Fibroblast of lung (primary cell): ENCODE results near the gene CNST.

Experiments used
- EZH2 ChIP-seq: IDR thresholded peaks from 2 replicates; pipeline ENCODE4 v1.5.1; 2012; ENCODE audit warnings: low read length, control low read depth, mild to moderate bottlenecking; ENCODE audit errors: missing control alignments
- TF ChIP-seq, protein P1 (sequence below), 2 donors: IDR thresholded peaks in 1 of 2; conservative IDR thresholded peaks in 1 of 2; 1 replicate in 1 of 2; 2 replicates in 1 of 2; pipeline ENCODE4 v1.5.1; 2011 to 2012; ENCODE audit warnings: low read length in 2 of 2, control low read depth in 1 of 2, inconsistent platforms in 1 of 2, low read depth in 1 of 2, mild to moderate bottlenecking in 1 of 2

DNA sequence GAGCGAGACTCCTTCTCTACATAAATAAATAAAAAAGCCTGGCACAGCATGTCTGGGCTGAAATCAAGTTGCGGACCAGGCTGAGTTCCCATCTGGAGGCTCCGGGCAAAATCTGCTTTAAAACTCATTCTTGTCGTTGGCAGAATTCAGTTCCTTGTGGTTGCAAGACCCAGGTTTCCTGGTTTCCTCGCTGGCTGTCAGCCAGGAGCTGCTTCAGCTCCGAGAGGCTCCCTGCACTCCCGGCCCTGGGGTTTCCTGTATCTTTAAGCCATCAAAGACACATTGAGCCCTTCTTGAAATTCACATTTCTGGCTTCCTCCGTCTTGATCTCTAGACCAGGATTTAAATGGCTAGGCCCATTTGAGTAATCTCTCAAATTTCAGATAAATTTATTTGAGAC is 137.3 kb downstream of the CNST start:
- TF ChIP-seq, protein P1, sequence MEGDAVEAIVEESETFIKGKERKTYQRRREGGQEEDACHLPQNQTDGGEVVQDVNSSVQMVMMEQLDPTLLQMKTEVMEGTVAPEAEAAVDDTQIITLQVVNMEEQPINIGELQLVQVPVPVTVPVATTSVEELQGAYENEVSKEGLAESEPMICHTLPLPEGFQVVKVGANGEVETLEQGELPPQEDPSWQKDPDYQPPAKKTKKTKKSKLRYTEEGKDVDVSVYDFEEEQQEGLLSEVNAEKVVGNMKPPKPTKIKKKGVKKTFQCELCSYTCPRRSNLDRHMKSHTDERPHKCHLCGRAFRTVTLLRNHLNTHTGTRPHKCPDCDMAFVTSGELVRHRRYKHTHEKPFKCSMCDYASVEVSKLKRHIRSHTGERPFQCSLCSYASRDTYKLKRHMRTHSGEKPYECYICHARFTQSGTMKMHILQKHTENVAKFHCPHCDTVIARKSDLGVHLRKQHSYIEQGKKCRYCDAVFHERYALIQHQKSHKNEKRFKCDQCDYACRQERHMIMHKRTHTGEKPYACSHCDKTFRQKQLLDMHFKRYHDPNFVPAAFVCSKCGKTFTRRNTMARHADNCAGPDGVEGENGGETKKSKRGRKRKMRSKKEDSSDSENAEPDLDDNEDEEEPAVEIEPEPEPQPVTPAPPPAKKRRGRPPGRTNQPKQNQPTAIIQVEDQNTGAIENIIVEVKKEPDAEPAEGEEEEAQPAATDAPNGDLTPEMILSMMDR (conservative IDR thresholded peaks at IDR 0.05 in 1 of 2, IDR thresholded peaks at IDR 0.05 in 1 of 2; ENCODE audit: low read depth in 1 of 2, low read length in 2 of 2), result no peak
- no peak for TF ChIP-seq EZH2
